IPS-NIHi7 (cell line): ENCODE measurements around the gene SNRPD2.
"Not testable (repeated sequence)": the region's sequence is repeated elsewhere in the genome, so short reads cannot be mapped to it uniquely, and the experiment has no call there.

ENCODE experiments used
- DNase-seq: peaks from one replicate; pipeline ENCODE4 v3.0.0; 2012; ENCODE audit warnings: mixed read lengths; ENCODE audit errors: extremely low spot score

Gene SNRPD2

GRCh38 chr19:45691516-45692186 is at the start of gene SNRPD2:
TSS of gene SNRPD2 (minus strand) at chr19:45691953. CDS start at chr19:45691888, 65 bp downstream.
- peak; percentile 90 for DNase-seq

GRCh38 chr19:45739498-45740439 is 48.0 kb upstream of the SNRPD2 start:
- no peak for DNase-seq

- DNase-seq: no peak
Measured at GRCh38 chr19:45733160-45733810, 41.5 kb upstream of the SNRPD2 start, which contains the start of gene MEIOSIN. TSS of gene MEIOSIN (plus strand) at chr19:45733439. CDS start at chr19:45735377, 1,938 bp downstream.

GRCh38 chr19:45730368-45731288 is 38.9 kb upstream of the SNRPD2 start, which contains the start of gene FBXO46:
TSS of gene FBXO46 (minus strand) at chr19:45730896. CDS start at chr19:45713495, 17,401 bp downstream.
- DNase-seq: peak; percentile 96

GRCh38 chr19:45729800-45730290 is 38.1 kb upstream of the SNRPD2 start:
- DNase-seq: no peak

- DNase-seq: not testable (repeated sequence)
Measured at GRCh38 chr19:45728683-45729082, 36.9 kb upstream of the SNRPD2 start.

- not testable (repeated sequence) for DNase-seq
Measured at GRCh38 chr19:45720065-45720464, 28.3 kb upstream of the SNRPD2 start.

GRCh38 chr19:45717983-45718650 is 26.4 kb upstream of the SNRPD2 start:
- DNase-seq: no peak

- DNase-seq: peak; percentile 99
Measured at GRCh38 chr19:45717131-45717982, 25.6 kb upstream of the SNRPD2 start.

- peak; percentile 38 for DNase-seq
Measured at GRCh38 chr19:45716359-45717130, 24.8 kb upstream of the SNRPD2 start.

GRCh38 chr19:45715139-45715538 is 23.4 kb upstream of the SNRPD2 start:
- no peak for DNase-seq

- no peak for DNase-seq
Measured at GRCh38 chr19:45713141-45713540, 21.4 kb upstream of the SNRPD2 start.

GRCh38 chr19:45712699-45713067 is 20.9 kb upstream of the SNRPD2 start:
- no peak for DNase-seq

GRCh38 chr19:45711851-45712698 is 20.3 kb upstream of the SNRPD2 start:
- no peak for DNase-seq

- DNase-seq: no peak
Measured at GRCh38 chr19:45710356-45711130, 18.8 kb upstream of the SNRPD2 start.

GRCh38 chr19:45705710-45706415 is 14.1 kb upstream of the SNRPD2 start:
- no peak for DNase-seq
